ENCODE measurements around the gene SNAPIN.

The SNAPIN gene

GRCh38 chr1:153614189-153614900 lies 44.2 kb upstream of the SNAPIN start:
- POLR2A ChIA-PET = interaction anchor here (0.9 to 6.3 kb wide), 3 partner anchors 9 to 20 kb away, joined by 4 to 72 read pairs (median 28); partner anchors contain the start of genes CHTOP, S100A1 and S100A13
- CTCF ChIA-PET = interaction anchor here (0.6 to 2.8 kb wide), 2 partner anchors 13 to 181 kb away, joined by 3 to 27 read pairs; partner anchors contain the start of genes S100A1 and S100A13
- DNase-seq (ENCODE audit: extremely low spot score) = no peak
- TF ChIP-seq CTBP1 (IDR thresholded peaks at IDR 0.05; ENCODE audit: borderline replicate concordance) (no peak), LEF1 (IDR thresholded peaks at IDR 0.05; ENCODE audit: borderline replicate concordance) (no peak), ARNT (IDR thresholded peaks at IDR 0.05) (no peak), ZNF384 (IDR thresholded peaks at IDR 0.05) (no peak), FOXK2 (IDR thresholded peaks at IDR 0.05) (no peak), ELF4 (IDR thresholded peaks at IDR 0.05) (no peak), FOXA1 (IDR thresholded peaks at IDR 0.05) (no peak)

GRCh38 chr1:153614906-153615305 lies 43.6 kb upstream of the SNAPIN start:
- POLR2A ChIA-PET = interaction anchor here (0.9 to 6.3 kb wide), 3 partner anchors 9 to 19 kb away, joined by 4 to 72 read pairs (median 28); partner anchors contain the start of genes CHTOP, S100A1 and S100A13
- no peak for DNase-seq (ENCODE audit: extremely low spot score)
- TF ChIP-seq HDGF (IDR thresholded peaks at IDR 0.05; ENCODE audit: borderline replicate concordance) (no peak), FOXM1 (IDR thresholded peaks at IDR 0.05; ENCODE audit: borderline replicate concordance) (no peak), SP1 (IDR thresholded peaks at IDR 0.05) (no peak), ELF4 (IDR thresholded peaks at IDR 0.05) (no peak), FOXK2 (IDR thresholded peaks at IDR 0.05) (no peak), TARDBP (IDR thresholded peaks at IDR 0.05) (no peak), NFRKB (IDR thresholded peaks at IDR 0.05) (no peak), PKNOX1 (IDR thresholded peaks at IDR 0.05) (no peak), FOXA1 (IDR thresholded peaks at IDR 0.05) (no peak)
- CTCF ChIA-PET = interaction anchor here (0.6 to 2.8 kb wide), 2 partner anchors 13 to 182 kb away, joined by 3 to 27 read pairs; partner anchors contain the start of genes S100A1 and S100A13

DNA sequence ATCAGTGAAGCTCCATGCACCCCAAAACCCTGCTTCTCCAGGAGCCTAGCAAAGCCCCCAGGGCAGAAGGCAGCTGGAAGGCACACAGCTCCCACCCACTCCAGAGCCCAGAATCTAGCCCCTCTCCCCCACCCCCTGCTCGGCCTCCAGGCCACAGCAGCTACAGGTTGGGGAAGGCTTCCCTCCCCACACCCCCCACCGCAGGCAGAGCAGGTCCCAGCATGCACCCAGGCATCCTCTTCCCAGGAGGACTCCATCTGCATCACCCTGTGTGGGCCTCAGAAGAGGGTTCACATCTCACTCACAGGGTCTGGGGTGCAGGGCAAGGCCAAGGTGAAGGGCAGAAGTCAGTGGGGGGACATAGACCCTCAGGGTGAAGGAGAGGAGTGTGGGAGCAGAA lies 43.1 kb upstream of the SNAPIN start:
- TF ChIP-seq ELF4 (IDR thresholded peaks at IDR 0.05) = no peak
- TF ChIP-seq CTBP1 (IDR thresholded peaks at IDR 0.05; ENCODE audit: borderline replicate concordance) = no peak
- no peak for TF ChIP-seq NFRKB (IDR thresholded peaks at IDR 0.05)
- no peak for TF ChIP-seq SUZ12 (IDR thresholded peaks at IDR 0.05)
- TF ChIP-seq L3MBTL2 (conservative IDR thresholded peaks at IDR 0.05) = no peak
- no peak for TF ChIP-seq FOXM1 (IDR thresholded peaks at IDR 0.05; ENCODE audit: borderline replicate concordance)
- no peak for TF ChIP-seq PKNOX1 (IDR thresholded peaks at IDR 0.05)
- TF ChIP-seq HDGF (IDR thresholded peaks at IDR 0.05; ENCODE audit: borderline replicate concordance) = no peak
- no peak for TF ChIP-seq BHLHE40 (IDR thresholded peaks at IDR 0.05; ENCODE audit: borderline replicate concordance)
- DNase-seq (ENCODE audit: extremely low spot score) = no peak
- CTCF ChIA-PET = interaction anchor here (0.6 to 2.8 kb wide), 2 partner anchors 12 to 182 kb away, joined by 3 to 27 read pairs; partner anchors contain the start of genes S100A1 and S100A13
- POLR2A ChIA-PET = interaction anchor here (1.0 to 6.3 kb wide), 3 partner anchors 12 to 19 kb away, joined by 3 to 72 read pairs (median 28); partner anchors contain the start of genes CHTOP, S100A1 and S100A13

DNA sequence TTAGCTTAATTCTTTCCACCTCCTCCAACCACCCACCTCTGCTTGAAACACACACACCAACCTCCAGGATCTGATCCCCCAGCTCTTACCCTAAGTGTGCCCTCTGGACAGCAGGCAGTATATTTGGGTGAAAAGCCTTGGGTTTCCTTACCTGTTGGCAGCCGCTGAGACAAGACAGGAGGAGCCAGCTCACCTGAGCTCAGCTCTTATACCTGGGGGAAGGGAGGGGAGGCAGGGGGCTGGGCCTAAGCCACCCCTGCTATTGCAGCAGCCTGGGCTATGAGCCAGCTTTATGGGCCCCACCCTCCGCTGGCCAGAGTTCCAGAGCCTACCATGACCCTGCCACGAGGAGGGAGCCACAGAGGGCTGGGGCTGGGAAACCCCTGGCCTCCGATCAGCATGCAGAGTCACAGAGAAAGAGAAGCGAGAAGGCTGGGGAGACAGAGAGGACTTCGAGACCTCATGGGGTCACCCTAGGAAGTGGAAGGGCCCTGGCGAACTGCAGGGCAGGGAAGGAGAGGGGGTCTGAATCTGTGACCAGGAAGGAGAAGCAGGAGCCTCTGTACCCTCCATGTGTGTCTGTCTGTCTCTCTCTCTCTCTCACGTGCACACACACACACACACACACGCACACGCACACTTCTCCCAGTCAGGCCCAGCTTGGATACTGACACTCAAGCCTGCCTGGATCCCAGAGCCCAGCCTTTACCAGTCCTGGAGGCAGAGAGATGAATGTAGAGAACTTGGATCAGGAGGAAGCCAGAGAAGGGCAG lies 42.2 kb upstream of the SNAPIN start, which contains the start of gene S100A14:
Gene S100A14, minus strand, starts transcription at position 182 of the 773 bp plus-strand sequence. CDS start 467 bp downstream, outside the sequence.
- no peak for TF ChIP-seq HDGF (IDR thresholded peaks at IDR 0.05; ENCODE audit: borderline replicate concordance)
- no peak for TF ChIP-seq LEF1 (IDR thresholded peaks at IDR 0.05; ENCODE audit: borderline replicate concordance)
- TF ChIP-seq BHLHE40 (IDR thresholded peaks at IDR 0.05; ENCODE audit: borderline replicate concordance) = no peak
- no peak for DNase-seq (ENCODE audit: extremely low spot score)
- CTCF ChIA-PET = interaction anchor here (0.6 to 2.8 kb wide), 2 partner anchors 11 to 28 kb away, joined by 3 to 27 read pairs; partner anchors contain the start of genes S100A1 and S100A13
- POLR2A ChIA-PET = interaction anchor here (1.0 to 6.3 kb wide), 3 partner anchors 11 to 18 kb away, joined by 3 to 72 read pairs (median 28); partner anchors contain the start of genes CHTOP, S100A1 and S100A13

GRCh38 chr1:153616917-153617311 lies 41.6 kb upstream of the SNAPIN start:
- DNase-seq (ENCODE audit: extremely low spot score) = no peak
- no peak for TF ChIP-seq TARDBP (IDR thresholded peaks at IDR 0.05)
- TF ChIP-seq ELF4 (IDR thresholded peaks at IDR 0.05) = no peak
- POLR2A ChIA-PET = interaction anchor here (3.1 to 6.3 kb wide), 2 partner anchors 10 to 17 kb away, joined by 28 to 72 read pairs; partner anchors contain the start of genes CHTOP, S100A1 and S100A13
- CTCF ChIA-PET = interaction anchor here (2.5 kb wide), 1 partner anchor 11 kb away, joined by 11 read pairs; the partner anchor contains the start of gene S100A13

DNA sequence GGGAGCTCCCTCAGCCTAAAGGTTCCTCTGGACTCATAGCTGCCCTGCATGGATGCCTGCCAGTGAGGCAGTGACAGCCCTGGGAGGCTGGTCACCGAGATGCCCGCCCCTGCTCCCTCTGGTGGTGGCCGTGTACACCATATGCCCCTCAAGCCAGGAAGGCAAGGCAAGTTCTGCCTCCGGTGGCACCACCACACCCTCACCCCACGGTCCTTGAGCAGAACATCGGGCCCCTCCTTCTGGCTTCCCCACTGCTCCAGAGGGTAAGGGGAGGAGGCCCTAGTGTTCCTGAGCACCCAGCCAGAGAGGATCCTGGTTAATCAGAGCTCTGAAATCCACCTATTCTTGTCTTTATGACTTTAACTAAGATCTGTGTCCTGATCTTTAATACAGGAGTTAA lies 40.8 kb upstream of the SNAPIN start:
- CTCF ChIA-PET = interaction anchor here (2.5 kb wide), 1 partner anchor 10 kb away, joined by 11 read pairs; the partner anchor contains the start of gene S100A13
- TF ChIP-seq FOXA1 (IDR thresholded peaks at IDR 0.05) = no peak
- no peak for TF ChIP-seq ARNT (IDR thresholded peaks at IDR 0.05)
- TF ChIP-seq SUZ12 (IDR thresholded peaks at IDR 0.05) = no peak
- TF ChIP-seq FOXM1 (IDR thresholded peaks at IDR 0.05; ENCODE audit: borderline replicate concordance) = no peak
- TF ChIP-seq CTBP1 (IDR thresholded peaks at IDR 0.05; ENCODE audit: borderline replicate concordance) = no peak
- no peak for TF ChIP-seq L3MBTL2 (conservative IDR thresholded peaks at IDR 0.05)
- TF ChIP-seq ELF4 (IDR thresholded peaks at IDR 0.05) = no peak
- TF ChIP-seq FOXK2 (IDR thresholded peaks at IDR 0.05) = no peak
- TF ChIP-seq BHLHE40 (IDR thresholded peaks at IDR 0.05; ENCODE audit: borderline replicate concordance) = no peak
- no peak for TF ChIP-seq LEF1 (IDR thresholded peaks at IDR 0.05; ENCODE audit: borderline replicate concordance)
- POLR2A ChIA-PET = interaction anchor here (0.7 to 6.3 kb wide), 2 partner anchors 9 to 17 kb away, joined by 3 to 72 read pairs; partner anchors contain the start of genes S100A1 and S100A13
- DNase-seq (ENCODE audit: extremely low spot score) = no peak

Measured in HEK293T (cell line).